Natural killer cell (primary cell): ENCODE data around the gene SMAD3. TPM values are rescaled to one million over a fixed set of nuclear protein-coding genes. Genes with fewer than 3 reads are reported as not detected.
A peak's percentile ranks its signal among the peaks of the same experiment; 100 is the strongest.

Experiments used
- ATAC-seq, 3 donors: fragments of 150-1000 bp in 2 of 3; fragments of 200-7000 bp in 1 of 3; cut with Tn5 transposase; 1 replicate in 1 of 3; 2 replicates in 2 of 3; pipeline ENCODE4 v1.10.0; 2021; ENCODE audit warnings: mild to moderate bottlenecking in 2 of 3, moderate library complexity in 2 of 3
- DNase-seq, 2 donors: peaks; one replicate each; pipeline versions ENCODE4 v3.0.0 to v3.0.0-alpha.2; 2013 to 2021; ENCODE audit warnings: mixed read lengths in 1 of 2
- H3K27ac ChIP-seq: one replicate; pipeline ENCODE4 v1.5.1; 2013; ENCODE audit warnings: mild to moderate bottlenecking, low read length
- H3K27me3 ChIP-seq: one replicate; pipeline ENCODE4 v1.6.1; 2013; ENCODE audit warnings: low read length; ENCODE audit not compliant: control insufficient read depth, insufficient read depth
- H3K36me3 ChIP-seq: one replicate; pipeline ENCODE4 v1.6.1; 2013; ENCODE audit warnings: low read length; ENCODE audit not compliant: control insufficient read depth, insufficient read depth
- H3K4me1 ChIP-seq: one replicate; pipeline ENCODE4 v1.6.1; 2013; ENCODE audit warnings: low read length; ENCODE audit not compliant: control insufficient read depth, insufficient read depth
- H3K4me3 ChIP-seq: one replicate; pipeline ENCODE4 v1.5.1; 2013; ENCODE audit warnings: low read length
- H3K9me3 ChIP-seq: one replicate; pipeline ENCODE4 v1.6.1; 2013; ENCODE audit warnings: low read length; ENCODE audit not compliant: control insufficient read depth, insufficient read depth
- H3K27ac Mint-ChIP-seq, 2 donors: one replicate each; pipeline ENCODE4 v1.8.0; 2022; ENCODE audit warnings: mild to moderate bottlenecking in 2 of 2, mixed read lengths in 2 of 2, moderate library complexity in 1 of 2
- H3K27me3 Mint-ChIP-seq, 2 donors: one replicate each; pipeline ENCODE4 v1.8.0; 2022; ENCODE audit warnings: low read depth in 2 of 2, mixed read lengths in 2 of 2
- H3K36me3 Mint-ChIP-seq: one replicate; pipeline ENCODE4 v1.8.0; 2022; ENCODE audit warnings: mixed read lengths
- H3K4me1 Mint-ChIP-seq, 2 donors: one replicate each; pipeline ENCODE4 v1.8.0; 2022; ENCODE audit warnings: mixed read lengths in 2 of 2
- H3K4me3 Mint-ChIP-seq: one replicate; pipeline ENCODE4 v1.8.0; 2022; ENCODE audit warnings: mild to moderate bottlenecking, moderate library complexity, mixed read lengths
- H3K9me3 Mint-ChIP-seq, 2 donors: one replicate each; pipeline ENCODE4 v1.8.0; 2022; ENCODE audit warnings: mixed read lengths in 2 of 2
- CTCF ChIP-seq: fragments of 200-600 bp; IDR thresholded peaks from one replicate; pipeline ENCODE4 v1.8.0; 2022; ENCODE audit warnings: antibody characterized with exemption
- WGBS: methylation state at CpG from one replicate; pipeline ENCODE4 v1.1.7; 2013; ENCODE audit warnings: missing lambda C conversion rate; ENCODE audit not compliant: insufficient coverage; 5-methylcytosine and 5-hydroxymethylcytosine counted together
- intact Hi-C: fragments of 100-400 bp; cut with micrococcal nuclease; formaldehyde crosslinking; loops from one replicate; pipeline ENCODE4 v1.14.2; 2022
- total RNA-seq, 4 donors: library from RNA; stranded (reverse); fragments of 120-200 nt in 1 of 4; gene quantifications; one replicate each; pipeline versions ENCODE4 v1.2.3 to v1.2.4, GENCODE V29; 2013 to 2022

Gene SMAD3
- total RNA-seq, 3 donors from 2014 or later (not counting 1 experiment from before 2014, with no cell fraction given), result 47.1 to 72.6 (median 63.0) TPM

DNA sequence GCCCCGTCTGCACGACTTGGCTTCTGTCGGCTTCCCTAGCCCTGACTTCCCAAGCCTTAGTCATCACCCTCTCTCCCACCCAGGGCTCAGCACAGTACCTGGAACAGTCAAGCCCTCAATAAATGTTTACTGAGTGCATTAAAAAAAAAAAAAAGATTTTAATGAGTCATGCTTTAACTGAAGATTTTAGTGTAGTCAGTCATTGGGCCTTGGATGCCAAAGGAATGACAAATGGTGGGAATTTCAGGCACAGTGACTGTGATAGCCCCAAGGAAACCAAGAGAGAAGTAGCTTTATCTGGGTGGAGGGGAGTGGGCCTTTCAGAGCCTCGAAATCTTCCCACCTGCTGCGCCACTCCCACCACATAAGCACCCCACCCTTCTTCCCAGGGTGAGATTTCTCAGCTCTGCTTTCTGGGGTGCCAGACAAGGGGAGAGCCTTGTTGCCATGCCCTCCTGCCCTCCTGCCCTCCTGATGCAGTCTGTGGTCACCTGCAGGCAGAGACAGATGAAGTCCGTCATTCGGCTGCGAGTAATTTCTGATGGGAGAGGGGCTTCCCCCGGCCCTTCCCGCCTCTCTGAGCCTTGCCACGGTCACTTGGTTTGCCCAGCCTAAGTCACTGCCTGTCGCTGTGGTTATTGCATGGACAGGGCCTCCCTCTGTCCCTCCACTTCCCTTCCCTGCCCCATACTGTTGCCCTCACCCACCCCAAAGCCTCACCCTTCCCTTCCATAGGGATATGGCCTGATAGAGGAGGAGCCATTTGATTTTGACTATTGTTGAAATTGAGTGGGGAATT lies 41.8 kb downstream of the SMAD3 start:
- peak overlapping the region; percentile 65 for H3K4me3 Mint-ChIP-seq
- 60% methylated on average over 10 of the region's 12 CpGs for whole genome bisulfite sequencing
- no peaks in the 10 kb centered on the region for H3K9me3 ChIP-seq
- ATAC-seq (peak; percentile 25 to 57 (median 47)), DNase-seq (peak; percentile 29 to 43)
- peaks cover 0 to 8% of the 10 kb centered on the region in 2 donors for H3K27me3 Mint-ChIP-seq
- peak overlapping the region; percentile 50 for H3K27ac ChIP-seq
- H3K4me3 ChIP-seq, result no peak overlapping the region
- H3K9me3 Mint-ChIP-seq, result no peaks in the 10 kb centered on the region
- peak overlapping the region in 1 of 2 donors; percentile 69 for H3K27ac Mint-ChIP-seq
- no peak for TF ChIP-seq CTCF
- no peaks in the 10 kb centered on the region for H3K27me3 ChIP-seq
- no peaks in the 10 kb centered on the region for H3K36me3 Mint-ChIP-seq
- intact Hi-C loops, result loop anchor here (1.0 kb wide), 2 partner anchors 14 to 22 kb away; no protein-coding TSS in a partner anchor
- peaks cover 4 to 63% of the 10 kb centered on the region in 2 donors for H3K4me1 Mint-ChIP-seq
- no peaks in the 10 kb centered on the region for H3K36me3 ChIP-seq
- peaks cover 89% of the 10 kb centered on the region for H3K4me1 ChIP-seq

DNA sequence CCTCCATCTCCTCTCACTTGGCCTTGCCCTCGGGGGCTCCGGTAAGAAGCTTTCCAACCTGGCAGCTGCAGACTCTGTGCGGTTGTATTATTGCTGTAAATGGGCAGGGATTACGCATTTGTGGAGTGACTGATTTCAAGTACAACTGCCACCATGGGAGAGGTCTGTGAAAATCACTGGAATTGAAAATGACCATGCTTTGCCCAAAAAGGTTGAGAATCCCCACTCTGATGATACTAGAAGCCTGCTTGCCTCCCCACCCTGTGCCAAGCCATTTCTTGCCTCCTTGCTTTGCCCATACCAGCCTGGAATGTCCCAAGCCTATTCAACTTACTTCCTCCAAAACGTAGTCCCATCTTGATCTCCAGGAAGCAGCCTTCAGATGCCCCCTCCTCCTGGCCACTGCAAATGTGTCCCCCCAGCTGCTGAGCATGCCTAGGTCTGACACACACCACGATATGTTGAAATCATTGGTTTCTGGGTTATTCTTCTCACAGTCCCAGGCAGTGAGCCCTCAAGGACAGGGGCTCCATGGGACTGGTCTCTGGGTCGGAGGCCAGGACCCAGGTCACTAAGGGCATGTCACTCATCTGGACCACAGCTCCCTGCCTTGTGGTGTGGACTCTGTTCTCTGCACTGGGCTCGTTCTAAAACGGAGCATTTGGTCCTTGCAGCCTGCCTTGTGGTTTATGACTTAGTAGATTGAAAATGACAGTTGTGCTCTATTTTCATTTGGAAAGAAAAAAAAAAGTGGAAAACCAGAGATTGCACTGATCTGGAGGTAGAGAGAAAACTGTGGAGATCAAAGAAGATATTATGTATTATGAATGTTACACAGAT lies 42.9 kb downstream of the SMAD3 start:
- no peaks in the 10 kb centered on the region for H3K36me3 Mint-ChIP-seq
- Histone ChIP-seq H3K4me1 (peaks cover 78% of the 10 kb centered on the region), H3K4me3 (no peak overlapping the region), H3K9me3 (no peaks in the 10 kb centered on the region), H3K27ac (no peak overlapping the region), H3K27me3 (no peaks in the 10 kb centered on the region), H3K36me3 (no peaks in the 10 kb centered on the region)
- ATAC-seq (no peak), DNase-seq (no peak)
- peak overlapping the region in 1 of 2 donors; percentile 69 for H3K27ac Mint-ChIP-seq
- H3K4me3 Mint-ChIP-seq, result peak overlapping the region; percentile 49
- intact Hi-C loops, result no loop called here
- no peak for TF ChIP-seq CTCF
- H3K4me1 Mint-ChIP-seq, result peaks cover 6 to 65% of the 10 kb centered on the region in 2 donors
- no peaks in the 10 kb centered on the region for H3K9me3 Mint-ChIP-seq
- 65% methylated on average over 9 of the region's 9 CpGs for WGBS
- peaks cover 0 to 8% of the 10 kb centered on the region in 2 donors for H3K27me3 Mint-ChIP-seq

DNA sequence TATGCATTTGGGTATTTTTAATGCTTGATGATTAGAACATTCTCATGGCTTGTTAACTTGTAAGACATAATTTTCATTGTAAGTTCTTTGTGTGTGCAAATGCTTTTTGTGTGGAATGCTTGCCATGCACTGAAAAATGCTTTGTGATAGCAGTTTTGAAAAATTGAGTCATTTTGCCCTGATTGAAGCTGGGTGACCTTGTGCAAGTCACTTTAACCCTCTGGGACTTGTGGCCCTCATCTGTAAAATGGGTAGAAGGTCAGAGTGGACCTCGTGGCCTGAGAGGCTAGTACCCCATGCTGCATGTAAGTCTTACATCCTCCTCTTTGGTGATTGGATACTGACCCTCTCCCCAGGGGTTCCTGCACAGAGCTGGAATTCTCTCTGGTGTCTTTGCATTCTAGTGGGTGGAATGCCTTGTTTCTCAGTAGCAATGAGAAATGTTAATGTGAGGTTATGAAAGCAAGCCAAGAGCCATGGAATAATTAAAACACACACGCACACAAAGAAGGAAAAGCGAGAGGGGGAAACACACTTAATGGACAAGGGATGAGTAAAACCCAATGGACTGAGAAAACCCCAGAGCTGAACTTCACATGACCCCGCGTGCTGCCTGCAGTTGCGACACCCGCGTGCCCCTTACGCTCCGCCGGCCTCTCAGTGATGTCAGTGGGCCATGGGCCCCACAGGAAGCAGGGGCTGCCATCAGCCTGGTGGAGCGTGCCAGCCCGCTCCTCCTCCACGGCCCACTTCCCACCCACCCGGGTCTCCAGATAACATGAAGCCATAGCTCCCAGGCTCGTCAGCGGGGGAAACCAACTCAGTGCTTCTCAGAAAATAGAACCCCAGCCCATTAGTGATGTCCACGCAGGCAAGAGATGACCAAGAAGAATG lies 44.0 kb downstream of the SMAD3 start:
- peak overlapping the region; percentile 63 for H3K4me3 Mint-ChIP-seq
- peak overlapping the region in 1 of 2 donors; percentile 69 for H3K27ac Mint-ChIP-seq
- H3K4me1 Mint-ChIP-seq, result peaks cover 16 to 75% of the 10 kb centered on the region in 2 donors
- no peak for TF ChIP-seq CTCF
- 43% methylated on average over 18 of the region's 18 CpGs for WGBS
- H3K36me3 Mint-ChIP-seq, result no peaks in the 10 kb centered on the region
- ATAC-seq, result peak; percentile 46 to 63 (median 56)
- peak; percentile 37 to 60 for DNase-seq
- Histone ChIP-seq H3K27ac (peak overlapping the region; percentile 73), H3K9me3 (no peaks in the 10 kb centered on the region), H3K4me1 (peaks cover 74% of the 10 kb centered on the region), H3K27me3 (no peaks in the 10 kb centered on the region), H3K4me3 (no peak overlapping the region), H3K36me3 (no peaks in the 10 kb centered on the region)
- intact Hi-C loops, result no loop called here
- no peaks in the 10 kb centered on the region for H3K9me3 Mint-ChIP-seq
- H3K27me3 Mint-ChIP-seq, result peaks cover 0 to 8% of the 10 kb centered on the region in 2 donors
